ENCODE data around the gene TDRD7.

DNA sequence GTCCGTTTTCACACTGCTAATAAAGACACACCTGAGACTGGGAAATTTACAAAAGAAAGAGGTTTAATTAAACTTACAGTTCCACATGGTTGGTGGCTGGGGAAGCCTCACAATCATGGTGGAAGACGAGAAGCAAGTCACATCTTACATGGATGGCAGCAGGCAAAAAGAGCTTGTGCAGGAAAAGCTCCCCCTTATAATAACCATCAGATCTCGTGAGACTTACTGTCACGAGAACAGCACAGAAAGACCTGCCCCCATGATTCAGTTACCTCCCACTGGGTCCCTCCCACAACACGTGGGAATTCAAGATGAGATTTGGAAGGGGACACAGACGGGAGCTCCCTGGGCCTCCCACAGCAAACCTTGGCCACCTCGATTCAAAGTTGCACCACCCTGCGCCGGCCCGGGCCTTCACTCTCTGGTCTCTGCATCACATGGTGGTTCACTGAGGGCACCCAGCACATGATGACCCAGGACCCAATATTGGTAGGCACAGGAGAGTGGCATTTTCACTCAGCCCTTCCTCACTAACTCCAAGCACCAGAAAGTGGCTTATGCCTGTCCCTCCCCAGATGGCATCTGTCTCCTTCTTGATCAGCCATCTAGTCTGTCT lies 21.0 kb upstream of the TDRD7 start:
- TF ChIP-seq, protein P1, sequence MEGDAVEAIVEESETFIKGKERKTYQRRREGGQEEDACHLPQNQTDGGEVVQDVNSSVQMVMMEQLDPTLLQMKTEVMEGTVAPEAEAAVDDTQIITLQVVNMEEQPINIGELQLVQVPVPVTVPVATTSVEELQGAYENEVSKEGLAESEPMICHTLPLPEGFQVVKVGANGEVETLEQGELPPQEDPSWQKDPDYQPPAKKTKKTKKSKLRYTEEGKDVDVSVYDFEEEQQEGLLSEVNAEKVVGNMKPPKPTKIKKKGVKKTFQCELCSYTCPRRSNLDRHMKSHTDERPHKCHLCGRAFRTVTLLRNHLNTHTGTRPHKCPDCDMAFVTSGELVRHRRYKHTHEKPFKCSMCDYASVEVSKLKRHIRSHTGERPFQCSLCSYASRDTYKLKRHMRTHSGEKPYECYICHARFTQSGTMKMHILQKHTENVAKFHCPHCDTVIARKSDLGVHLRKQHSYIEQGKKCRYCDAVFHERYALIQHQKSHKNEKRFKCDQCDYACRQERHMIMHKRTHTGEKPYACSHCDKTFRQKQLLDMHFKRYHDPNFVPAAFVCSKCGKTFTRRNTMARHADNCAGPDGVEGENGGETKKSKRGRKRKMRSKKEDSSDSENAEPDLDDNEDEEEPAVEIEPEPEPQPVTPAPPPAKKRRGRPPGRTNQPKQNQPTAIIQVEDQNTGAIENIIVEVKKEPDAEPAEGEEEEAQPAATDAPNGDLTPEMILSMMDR (IDR thresholded peaks at IDR 0.05; ENCODE audit: insufficient read depth, low read depth, low read length): no peak
- no peak for TF ChIP-seq EZH2 (IDR thresholded peaks at IDR 0.05; ENCODE audit: insufficient read depth, low read length)
